PC-3 (cell line): Measurements from ENCODE around the gene OR2T1.
"Not testable (repeated sequence)": the region's sequence is repeated elsewhere in the genome, so short reads cannot be mapped to it uniquely, and the experiment has no call there.

ENCODE experiments used
- EZH2 ChIP-seq: fragments of 300-600 bp; sonication (generic); IDR thresholded peaks from one replicate; pipeline ENCODE4 v1.6.1; 2017; ENCODE audit warnings: antibody characterized with exemption, mild to moderate bottlenecking, low read length; ENCODE audit not compliant: unreplicated experiment
- EZH2phosphoT487 ChIP-seq: fragments of 300-600 bp; sonication (generic); IDR thresholded peaks from 2 replicates; pipeline ENCODE4 v1.6.1; 2018; ENCODE audit warnings: mild to moderate bottlenecking, antibody characterized with exemption, low read length, borderline replicate concordance
- TF ChIP-seq, protein P1 (sequence below): fragments of 300-600 bp; sonication (generic); conservative IDR thresholded peaks from 2 replicates; pipeline ENCODE4 v1.5.1; 2017; ENCODE audit warnings: antibody characterized with exemption, low read depth, mild to moderate bottlenecking, low read length

DNA sequence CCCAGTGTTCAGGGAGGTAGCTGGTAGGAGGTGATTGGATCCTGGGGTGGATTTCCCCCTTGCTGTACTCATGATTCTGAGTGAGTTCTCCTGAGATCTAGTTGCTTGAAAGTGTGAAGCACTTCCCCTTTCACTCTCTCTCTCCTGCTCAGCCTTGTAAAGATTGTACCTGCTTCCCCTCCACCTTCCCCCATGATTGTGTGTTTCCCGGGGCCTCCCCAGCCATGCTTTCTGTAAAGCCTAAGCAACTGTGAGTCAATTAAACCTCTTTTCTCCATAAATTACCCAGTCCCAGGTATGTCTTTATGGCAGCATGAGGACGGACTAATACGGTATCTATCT lies 25.3 kb downstream of the OR2T1 start:
- TF ChIP-seq, protein P1, sequence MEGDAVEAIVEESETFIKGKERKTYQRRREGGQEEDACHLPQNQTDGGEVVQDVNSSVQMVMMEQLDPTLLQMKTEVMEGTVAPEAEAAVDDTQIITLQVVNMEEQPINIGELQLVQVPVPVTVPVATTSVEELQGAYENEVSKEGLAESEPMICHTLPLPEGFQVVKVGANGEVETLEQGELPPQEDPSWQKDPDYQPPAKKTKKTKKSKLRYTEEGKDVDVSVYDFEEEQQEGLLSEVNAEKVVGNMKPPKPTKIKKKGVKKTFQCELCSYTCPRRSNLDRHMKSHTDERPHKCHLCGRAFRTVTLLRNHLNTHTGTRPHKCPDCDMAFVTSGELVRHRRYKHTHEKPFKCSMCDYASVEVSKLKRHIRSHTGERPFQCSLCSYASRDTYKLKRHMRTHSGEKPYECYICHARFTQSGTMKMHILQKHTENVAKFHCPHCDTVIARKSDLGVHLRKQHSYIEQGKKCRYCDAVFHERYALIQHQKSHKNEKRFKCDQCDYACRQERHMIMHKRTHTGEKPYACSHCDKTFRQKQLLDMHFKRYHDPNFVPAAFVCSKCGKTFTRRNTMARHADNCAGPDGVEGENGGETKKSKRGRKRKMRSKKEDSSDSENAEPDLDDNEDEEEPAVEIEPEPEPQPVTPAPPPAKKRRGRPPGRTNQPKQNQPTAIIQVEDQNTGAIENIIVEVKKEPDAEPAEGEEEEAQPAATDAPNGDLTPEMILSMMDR = not testable (repeated sequence)
- not testable (repeated sequence) for TF ChIP-seq EZH2phosphoT487, EZH2
